Testis (tissue), 3 donors: ENCODE results near the gene EEFSEC. TPM values are rescaled to one million over a fixed set of nuclear protein-coding genes. Genes with fewer than 3 reads are reported as not detected.

Source experiments
- DNase-seq: peaks from one replicate; pipeline ENCODE4 v3.0.0-alpha.2; 2019
- H3K27ac ChIP-seq, 2 donors: fragments of 200-600 bp; sonication (generic); one replicate each; pipeline ENCODE4 v1.5.1; 2019
- H3K27me3 ChIP-seq: fragments of 200-600 bp; sonication (generic); one replicate; pipeline ENCODE4 v1.5.1; 2019
- H3K36me3 ChIP-seq: fragments of 200-600 bp; sonication (generic); one replicate; pipeline ENCODE4 v1.5.1; 2017; ENCODE audit warnings: low read depth; ENCODE audit errors: missing control alignments
- H3K4me1 ChIP-seq: fragments of 200-600 bp; sonication (generic); one replicate; pipeline ENCODE4 v1.5.1; 2019
- H3K4me3 ChIP-seq, 2 donors: fragments of 200-600 bp; sonication (generic); one replicate each; pipeline ENCODE4 v1.5.1; 2017 to 2019
- H3K9me3 ChIP-seq: fragments of 200-600 bp; sonication (generic); one replicate; pipeline ENCODE4 v1.5.1; 2017
- POLR2A ChIP-seq: fragments of 450-650 bp; IDR thresholded peaks from one replicate; pipeline ENCODE4 v1.6.1; 2017; ENCODE audit warnings: antibody characterized with exemption, mild to moderate bottlenecking, moderate library complexity
- WGBS, 2 donors: methylation state at CpG; one replicate each; pipeline ENCODE4 v1.1.5; 2018; 5-methylcytosine and 5-hydroxymethylcytosine counted together
- intact Hi-C: fragments of 100-400 bp; cut with DNase I; formaldehyde crosslinking; loops from one replicate; pipeline ENCODE4 v1.15.1; 2023; ENCODE audit warnings: low total_unique reads
- polyA plus RNA-seq: library from polyadenylated mRNA; stranded (reverse); fragments of 350-450 nt; fragmentation: Illumina TruSeq; extraction: RNeasy Lipid Tissue Mini Kit (QIAGEN cat#74804); gene quantifications from one replicate; pipeline ENCODE4 v1.2.3, GENCODE V29; 2014; ENCODE audit warnings: low read depth, low replicate concordance; ENCODE audit not compliant: insufficient read depth
- total RNA-seq, 2 donors: library from RNA; depleted of rRNA; stranded (reverse); fragments of >200 nt; gene quantifications; one replicate each; pipeline ENCODE4 v1.2.3, GENCODE V29; 2016
- TF ChIP-seq, protein P1 (sequence below), 3 experiments: fragments of 450-650 bp in 2 of 3; fragments of 200-600 bp in 1 of 3; sonication (generic) in 1 of 3; IDR thresholded peaks; one replicate each; pipeline ENCODE4 v1.5.1; 2016 to 2019; ENCODE audit warnings: antibody characterized with exemption in 3 of 3, mild to moderate bottlenecking in 2 of 3, moderate library complexity in 1 of 3

Gene EEFSEC
- total and polyA plus RNA-seq, 3 donors from 2014 or later, result 35.4 to 40.3 (median 35.4) TPM

GRCh38 chr3:128421966-128422365, 268.7 kb downstream of the EEFSEC start:
- intact Hi-C loops, result loop anchor here (10.0 kb wide), 2 partner anchors 183 to 247 kb away; no protein-coding TSS in a partner anchor
- Histone ChIP-seq H3K36me3 (no peaks in the 10 kb centered on the region), H3K27me3 (no peaks in the 10 kb centered on the region), H3K4me3 (no peak overlapping the region), H3K4me1 (no peaks in the 10 kb centered on the region), H3K27ac (no peak overlapping the region), H3K9me3 (no peaks in the 10 kb centered on the region)
- 83 to 91% methylated on average over 7 of the region's 7 CpGs for WGBS, 2 donors
- DNase-seq, result no peak
- TF ChIP-seq, protein P1, sequence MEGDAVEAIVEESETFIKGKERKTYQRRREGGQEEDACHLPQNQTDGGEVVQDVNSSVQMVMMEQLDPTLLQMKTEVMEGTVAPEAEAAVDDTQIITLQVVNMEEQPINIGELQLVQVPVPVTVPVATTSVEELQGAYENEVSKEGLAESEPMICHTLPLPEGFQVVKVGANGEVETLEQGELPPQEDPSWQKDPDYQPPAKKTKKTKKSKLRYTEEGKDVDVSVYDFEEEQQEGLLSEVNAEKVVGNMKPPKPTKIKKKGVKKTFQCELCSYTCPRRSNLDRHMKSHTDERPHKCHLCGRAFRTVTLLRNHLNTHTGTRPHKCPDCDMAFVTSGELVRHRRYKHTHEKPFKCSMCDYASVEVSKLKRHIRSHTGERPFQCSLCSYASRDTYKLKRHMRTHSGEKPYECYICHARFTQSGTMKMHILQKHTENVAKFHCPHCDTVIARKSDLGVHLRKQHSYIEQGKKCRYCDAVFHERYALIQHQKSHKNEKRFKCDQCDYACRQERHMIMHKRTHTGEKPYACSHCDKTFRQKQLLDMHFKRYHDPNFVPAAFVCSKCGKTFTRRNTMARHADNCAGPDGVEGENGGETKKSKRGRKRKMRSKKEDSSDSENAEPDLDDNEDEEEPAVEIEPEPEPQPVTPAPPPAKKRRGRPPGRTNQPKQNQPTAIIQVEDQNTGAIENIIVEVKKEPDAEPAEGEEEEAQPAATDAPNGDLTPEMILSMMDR (IDR thresholded peaks at IDR 0.05), result no peak
- no peak for TF ChIP-seq POLR2A

GRCh38 chr3:128422762-128423524, 269.7 kb downstream of the EEFSEC start:
- intact Hi-C loops, result loop anchor here (10.0 kb wide), 2 partner anchors 182 to 248 kb away; no protein-coding TSS in a partner anchor
- Histone ChIP-seq H3K4me1 (no peaks in the 10 kb centered on the region), H3K27me3 (no peaks in the 10 kb centered on the region), H3K27ac (no peak overlapping the region), H3K4me3 (no peak overlapping the region), H3K9me3 (no peaks in the 10 kb centered on the region), H3K36me3 (no peaks in the 10 kb centered on the region)
- no peak for TF ChIP-seq POLR2A
- 93 to 95% methylated on average over 3 of the region's 3 CpGs for WGBS, 2 donors
- no peak for DNase-seq

- DNase-seq, result no peak
- WGBS, 2 donors, result 90 to 94% methylated on average over 7 of the region's 7 CpGs
- TF ChIP-seq, protein P1 (IDR thresholded peaks at IDR 0.05), result no peak
- no peak for TF ChIP-seq POLR2A
- H3K4me1 ChIP-seq, result no peaks in the 10 kb centered on the region
- intact Hi-C loops, result loop anchor here (10.0 kb wide), 2 partner anchors 181 to 249 kb away; no protein-coding TSS in a partner anchor
- H3K4me3 ChIP-seq, result no peak overlapping the region
- H3K9me3 ChIP-seq, result no peaks in the 10 kb centered on the region
- no peaks in the 10 kb centered on the region for H3K36me3 ChIP-seq
- no peaks in the 10 kb centered on the region for H3K27me3 ChIP-seq
- no peak overlapping the region for H3K27ac ChIP-seq
These were observed 270.4 kb downstream of the EEFSEC start for GRCh38 chr3:128423525-128424147.

- Histone ChIP-seq H3K9me3 (no peaks in the 10 kb centered on the region), H3K27ac (no peak overlapping the region), H3K4me1 (no peaks in the 10 kb centered on the region), H3K36me3 (no peaks in the 10 kb centered on the region), H3K27me3 (no peaks in the 10 kb centered on the region), H3K4me3 (peak overlapping the region in 1 of 2 donors; percentile 7)
- intact Hi-C loops, result loop anchor here (5.0 to 10.0 kb wide), 3 partner anchors 73 to 250 kb away; no protein-coding TSS in a partner anchor
- TF ChIP-seq, protein P1 (IDR thresholded peaks at IDR 0.05), result no peak
- TF ChIP-seq POLR2A, result no peak
- no peak for DNase-seq
- 65 to 80% methylated on average over 14 of the region's 14 CpGs for WGBS, 2 donors
These were observed 271.3 kb downstream of the EEFSEC start for GRCh38 chr3:128424508-128425069.
